Osteoblast (primary cell): ENCODE results near the gene RP2. TPM values are rescaled to one million over a fixed set of nuclear protein-coding genes. Genes with fewer than 3 reads are reported as not detected.

Experiments
- DNase-seq: peaks from one replicate; pipeline ENCODE4 v3.0.0; 2011; ENCODE audit warnings: low spot score, mixed read lengths; ENCODE audit not compliant: insufficient read length; ENCODE audit errors: missing footprints
- H2AFZ ChIP-seq: 2 replicates; pipeline ENCODE4 v1.6.0; 2011; ENCODE audit warnings: mild to moderate bottlenecking, low read length
- H3K27ac ChIP-seq: 2 replicates; pipeline ENCODE4 v1.5.1; 2011; ENCODE audit warnings: mild to moderate bottlenecking, low read depth, low read length, moderate library complexity
- H3K27me3 ChIP-seq: 2 replicates; pipeline ENCODE4 v1.6.0; 2012; ENCODE audit warnings: mild to moderate bottlenecking, control low read depth, inconsistent platforms, low read length, moderate library complexity; ENCODE audit not compliant: insufficient read depth
- H3K36me3 ChIP-seq: 2 replicates; pipeline ENCODE4 v1.5.1; 2011; ENCODE audit warnings: mild to moderate bottlenecking, low read length, control low read depth, moderate library complexity; ENCODE audit not compliant: insufficient read depth
- H3K4me1 ChIP-seq: 2 replicates; pipeline ENCODE4 v1.5.1; 2011; ENCODE audit warnings: mild to moderate bottlenecking, low read length, control low read depth, moderate library complexity; ENCODE audit not compliant: insufficient read depth
- H3K4me2 ChIP-seq: 2 replicates; pipeline ENCODE4 v1.6.0; 2011; ENCODE audit warnings: mild to moderate bottlenecking, low read length; ENCODE audit not compliant: insufficient read depth
- H3K4me3 ChIP-seq: fragments of 200-600 bp; sonication (generic); 3 replicates; pipeline ENCODE4 v1.5.1; 2012; ENCODE audit warnings: mild to moderate bottlenecking, low read length, inconsistent platforms; ENCODE audit not compliant: insufficient read depth
- H3K79me2 ChIP-seq: 2 replicates; pipeline ENCODE4 v1.6.0; 2012; ENCODE audit warnings: mild to moderate bottlenecking, low read length, control low read depth, inconsistent platforms; ENCODE audit not compliant: insufficient read depth
- H3K9me3 ChIP-seq: 2 replicates; pipeline ENCODE4 v1.5.1; 2011; ENCODE audit warnings: low read depth, low read length, control low read depth
- H4K20me1 ChIP-seq: 2 replicates; pipeline ENCODE4 v1.6.0; 2012; ENCODE audit warnings: mild to moderate bottlenecking, low read length, control low read depth; ENCODE audit not compliant: insufficient read depth
- total RNA-seq: library from RNA; depleted of rRNA; stranded (reverse); fragments of >200 nt; gene quantifications from 2 replicates; pipeline ENCODE4 v1.2.3, GENCODE V29; 2012
- TF ChIP-seq, protein P1 (sequence below): IDR thresholded peaks from 2 replicates; pipeline ENCODE4 v1.5.1; 2011; ENCODE audit warnings: mild to moderate bottlenecking, low read depth, low read length, moderate library complexity; ENCODE audit errors: extremely low read depth

Gene RP2
- total RNA-seq, 1 donor, result 19.5 TPM

- no peaks in the 10 kb centered on the region for H3K9me3 ChIP-seq
- no peak overlapping the region for H3K4me2 ChIP-seq
- peaks cover 4% of the 10 kb centered on the region for H4K20me1 ChIP-seq
- H3K27ac ChIP-seq, result peak overlapping the region; percentile 80
- DNase-seq, result no peak
- H3K27me3 ChIP-seq, result no peaks in the 10 kb centered on the region
- H3K36me3 ChIP-seq, result no peaks in the 10 kb centered on the region
- H3K4me1 ChIP-seq, result peaks cover 19% of the 10 kb centered on the region
- TF ChIP-seq, protein P1, sequence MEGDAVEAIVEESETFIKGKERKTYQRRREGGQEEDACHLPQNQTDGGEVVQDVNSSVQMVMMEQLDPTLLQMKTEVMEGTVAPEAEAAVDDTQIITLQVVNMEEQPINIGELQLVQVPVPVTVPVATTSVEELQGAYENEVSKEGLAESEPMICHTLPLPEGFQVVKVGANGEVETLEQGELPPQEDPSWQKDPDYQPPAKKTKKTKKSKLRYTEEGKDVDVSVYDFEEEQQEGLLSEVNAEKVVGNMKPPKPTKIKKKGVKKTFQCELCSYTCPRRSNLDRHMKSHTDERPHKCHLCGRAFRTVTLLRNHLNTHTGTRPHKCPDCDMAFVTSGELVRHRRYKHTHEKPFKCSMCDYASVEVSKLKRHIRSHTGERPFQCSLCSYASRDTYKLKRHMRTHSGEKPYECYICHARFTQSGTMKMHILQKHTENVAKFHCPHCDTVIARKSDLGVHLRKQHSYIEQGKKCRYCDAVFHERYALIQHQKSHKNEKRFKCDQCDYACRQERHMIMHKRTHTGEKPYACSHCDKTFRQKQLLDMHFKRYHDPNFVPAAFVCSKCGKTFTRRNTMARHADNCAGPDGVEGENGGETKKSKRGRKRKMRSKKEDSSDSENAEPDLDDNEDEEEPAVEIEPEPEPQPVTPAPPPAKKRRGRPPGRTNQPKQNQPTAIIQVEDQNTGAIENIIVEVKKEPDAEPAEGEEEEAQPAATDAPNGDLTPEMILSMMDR, result no peak
- peaks cover 60% of the 10 kb centered on the region for H3K79me2 ChIP-seq
- no peak overlapping the region for H3K4me3 ChIP-seq
- no peak overlapping the region for H2AFZ ChIP-seq
Observed at GRCh38 chrX:46841346-46841745, 4.5 kb downstream of the RP2 start.

- Histone ChIP-seq H3K9me3 (no peaks in the 10 kb centered on the region), H3K4me2 (no peak overlapping the region), H3K79me2 (peaks cover 79% of the 10 kb centered on the region), H3K4me3 (no peak overlapping the region), H3K27me3 (no peaks in the 10 kb centered on the region), H3K36me3 (no peaks in the 10 kb centered on the region), H2AFZ (no peak overlapping the region), H3K27ac (no peak overlapping the region), H3K4me1 (peaks cover 7% of the 10 kb centered on the region), H4K20me1 (peaks cover 2% of the 10 kb centered on the region)
- TF ChIP-seq, protein P1, result no peak
- DNase-seq, result no peak
Observed at GRCh38 chrX:46844913-46845312, 8.1 kb downstream of the RP2 start.

DNA sequence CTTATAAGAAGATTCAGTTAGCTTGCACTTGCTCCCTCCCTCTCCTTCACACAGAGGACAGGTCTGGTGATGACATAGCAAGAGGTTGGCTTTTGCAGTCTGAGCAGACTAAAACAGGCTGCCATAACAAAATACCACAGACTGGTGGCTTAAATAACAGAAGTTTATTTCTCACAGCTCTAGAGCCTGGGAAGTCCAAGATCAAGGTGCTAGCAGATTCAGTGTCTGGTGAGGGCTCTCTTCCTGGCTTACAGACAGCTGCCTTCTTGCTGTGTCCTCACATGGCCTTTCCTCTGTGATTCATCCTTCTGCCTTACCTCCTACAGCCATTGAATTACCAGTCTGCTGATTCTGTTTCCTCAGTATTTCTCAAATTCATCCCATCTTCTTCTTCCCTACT lies 13.1 kb downstream of the RP2 start:
- Histone ChIP-seq H3K4me1 (no peaks in the 10 kb centered on the region), H3K36me3 (no peaks in the 10 kb centered on the region), H3K9me3 (no peaks in the 10 kb centered on the region), H2AFZ (no peak overlapping the region), H4K20me1 (peaks cover 4% of the 10 kb centered on the region), H3K4me2 (no peak overlapping the region), H3K4me3 (no peak overlapping the region), H3K79me2 (peaks cover 73% of the 10 kb centered on the region), H3K27ac (no peak overlapping the region), H3K27me3 (no peaks in the 10 kb centered on the region)
- TF ChIP-seq, protein P1, result no peak
- DNase-seq, result no peak

- Histone ChIP-seq H2AFZ (no peak overlapping the region), H3K4me2 (no peak overlapping the region), H3K79me2 (peaks cover 68% of the 10 kb centered on the region), H3K9me3 (no peaks in the 10 kb centered on the region), H3K27me3 (no peaks in the 10 kb centered on the region), H4K20me1 (peaks cover 4% of the 10 kb centered on the region), H3K4me1 (no peaks in the 10 kb centered on the region), H3K4me3 (no peak overlapping the region), H3K36me3 (no peaks in the 10 kb centered on the region), H3K27ac (no peak overlapping the region)
- TF ChIP-seq, protein P1, result no peak
- DNase-seq, result no peak
Observed at GRCh38 chrX:46850771-46851170, 13.9 kb downstream of the RP2 start.
